ENCODE results near the gene SHROOM4.

DNA sequence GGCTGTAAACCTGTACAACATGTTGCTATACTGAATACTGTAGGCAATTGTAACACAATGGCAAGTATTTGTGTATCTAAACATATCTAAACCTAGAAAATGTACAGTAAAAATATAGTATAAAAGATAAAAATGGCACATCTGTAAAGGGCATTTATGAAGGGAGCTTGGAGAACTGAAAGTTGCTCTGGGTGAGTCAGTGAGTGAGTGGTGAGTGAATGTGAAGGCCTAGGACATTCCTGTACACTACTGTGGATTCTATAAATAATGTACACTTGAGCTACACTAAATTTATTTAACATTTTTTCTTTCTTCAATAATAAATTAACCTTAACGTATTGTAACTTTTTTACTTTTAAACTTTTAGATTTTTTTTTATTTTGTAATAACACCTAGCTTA is 5.0 kb upstream of the SHROOM4 start:
- no peak for TF ChIP-seq CTCF (IDR thresholded peaks at IDR 0.05; ENCODE audit: low read depth, low read length, missing input control)
- no peak for TF ChIP-seq RXRA (IDR thresholded peaks at IDR 0.05)
- TF ChIP-seq, protein P1, sequence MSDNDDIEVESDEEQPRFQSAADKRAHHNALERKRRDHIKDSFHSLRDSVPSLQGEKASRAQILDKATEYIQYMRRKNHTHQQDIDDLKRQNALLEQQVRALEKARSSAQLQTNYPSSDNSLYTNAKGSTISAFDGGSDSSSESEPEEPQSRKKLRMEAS (IDR thresholded peaks at IDR 0.05) = no peak
- TF ChIP-seq, protein P2, sequence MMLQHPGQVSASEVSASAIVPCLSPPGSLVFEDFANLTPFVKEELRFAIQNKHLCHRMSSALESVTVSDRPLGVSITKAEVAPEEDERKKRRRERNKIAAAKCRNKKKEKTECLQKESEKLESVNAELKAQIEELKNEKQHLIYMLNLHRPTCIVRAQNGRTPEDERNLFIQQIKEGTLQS (IDR thresholded peaks at IDR 0.05) = no peak
- TF ChIP-seq HNF4A (conservative IDR thresholded peaks at IDR 0.05) = no peak
- no peak for TF ChIP-seq SP1 (IDR thresholded peaks at IDR 0.05)
- no peak for TF ChIP-seq REST (IDR thresholded peaks at IDR 0.05)
- TF ChIP-seq TAF1 (conservative IDR thresholded peaks at IDR 0.05) = no peak
- TF ChIP-seq YY1 (IDR thresholded peaks at IDR 0.05) = no peak
- TF ChIP-seq EGR1 (IDR thresholded peaks at IDR 0.05; ENCODE audit: low read depth in 2 of 2) = no peak
- TF ChIP-seq FOXA2 (IDR thresholded peaks at IDR 0.05) = no peak
- no peak for TF ChIP-seq RAD21 (IDR thresholded peaks at IDR 0.05)

Measured in liver (tissue), 3 donors.